ENCODE data around the gene TCERG1L. TPM values are rescaled to one million over a fixed set of nuclear protein-coding genes. Genes with fewer than 3 reads are reported as not detected.

TCERG1L gene
- total and polyA plus RNA-seq, 4 donors, result 0.02 to 0.09 (median 0.08) TPM; not detected in 1

GRCh38 chr10:131128731-131129130 is 182.8 kb downstream of the TCERG1L start:
- TF ChIP-seq CTCF (IDR thresholded peaks at IDR 0.05; ENCODE audit: control extremely low read depth, extremely low read depth), result no peak
- Histone ChIP-seq H3K9me3 (ENCODE audit: control insufficient read depth in 4 of 4, insufficient read depth in 3 of 4, low read length in 3 of 4) (peaks cover 0 to 2% (median 0%) of the 10 kb centered on the region in 4 donors), H3K9ac (ENCODE audit: insufficient read depth in 1 of 2, low read length in 2 of 2) (no peak overlapping the region), H3K36me3 (ENCODE audit: control insufficient read depth in 4 of 4, insufficient read depth in 4 of 4, low read length in 4 of 4) (no peaks in the 10 kb centered on the region), H3K4me3 (no peak overlapping the region), H3K27me3 (ENCODE audit: control insufficient read depth in 3 of 3, insufficient read depth in 3 of 3, low read length in 2 of 3) (no peaks in the 10 kb centered on the region), H3K27ac (ENCODE audit: low read depth in 1 of 2, low read length in 1 of 2) (no peak overlapping the region), H3K4me1 (ENCODE audit: control insufficient read depth in 5 of 5, insufficient read depth in 5 of 5, low read length in 5 of 5) (peaks cover 0 to 16% (median 2%) of the 10 kb centered on the region in 5 donors)
- ATAC-seq (ENCODE audit: insufficient read depth, low FRiP score) (no peak), DNase-seq (no peak)
- WGBS, 2 donors, result 64 to 73% methylated on average over 8 of the region's 8 CpGs

- H3K36me3 ChIP-seq (ENCODE audit: control insufficient read depth in 4 of 4, insufficient read depth in 4 of 4, low read length in 4 of 4), result no peaks in the 10 kb centered on the region
- H3K4me1 ChIP-seq (ENCODE audit: control insufficient read depth in 5 of 5, insufficient read depth in 5 of 5, low read length in 5 of 5), result peaks cover 0 to 14% (median 0%) of the 10 kb centered on the region in 5 donors
- no peaks in the 10 kb centered on the region for H3K27me3 ChIP-seq (ENCODE audit: control insufficient read depth in 3 of 3, insufficient read depth in 3 of 3, low read length in 2 of 3)
- no peak overlapping the region for H3K9ac ChIP-seq (ENCODE audit: insufficient read depth in 1 of 2, low read length in 2 of 2)
- no peak for DNase-seq
- WGBS, 2 donors, result 60 to 75% methylated on average over 8 of the region's 8 CpGs
- H3K4me3 ChIP-seq, result no peak overlapping the region
- TF ChIP-seq CTCF (IDR thresholded peaks at IDR 0.05; ENCODE audit: control extremely low read depth, extremely low read depth), result no peak
- no peak for ATAC-seq (ENCODE audit: insufficient read depth, low FRiP score)
- H3K9me3 ChIP-seq (ENCODE audit: control insufficient read depth in 4 of 4, insufficient read depth in 3 of 4, low read length in 3 of 4), result peaks cover 0 to 6% (median 0%) of the 10 kb centered on the region in 4 donors
- no peak overlapping the region for H3K27ac ChIP-seq (ENCODE audit: low read depth in 1 of 2, low read length in 1 of 2)
These were observed 183.9 kb downstream of the TCERG1L start for GRCh38 chr10:131127610-131128009.

GRCh38 chr10:131127138-131127589 is 184.4 kb downstream of the TCERG1L start:
- TF ChIP-seq CTCF (IDR thresholded peaks at IDR 0.05; ENCODE audit: control extremely low read depth, extremely low read depth), result no peak
- ATAC-seq (ENCODE audit: insufficient read depth, low FRiP score), result no peak
- DNase-seq, result no peak
- Histone ChIP-seq H3K9ac (ENCODE audit: insufficient read depth in 1 of 2, low read length in 2 of 2) (no peak overlapping the region), H3K27ac (ENCODE audit: low read depth in 1 of 2, low read length in 1 of 2) (no peak overlapping the region), H3K9me3 (ENCODE audit: control insufficient read depth in 4 of 4, insufficient read depth in 3 of 4, low read length in 3 of 4) (peaks cover 0 to 7% (median 0%) of the 10 kb centered on the region in 4 donors), H3K4me1 (ENCODE audit: control insufficient read depth in 5 of 5, insufficient read depth in 5 of 5, low read length in 5 of 5) (peaks cover 0 to 10% (median 0%) of the 10 kb centered on the region in 5 donors), H3K4me3 (no peak overlapping the region), H3K27me3 (ENCODE audit: control insufficient read depth in 3 of 3, insufficient read depth in 3 of 3, low read length in 2 of 3) (no peaks in the 10 kb centered on the region), H3K36me3 (ENCODE audit: control insufficient read depth in 4 of 4, insufficient read depth in 4 of 4, low read length in 4 of 4) (no peaks in the 10 kb centered on the region)
- WGBS, 2 donors, result 72 to 75% methylated on average over 9 of the region's 9 CpGs

All from lung (tissue), 12 donors.